MV-4-11 (cell line): ENCODE data around the gene FCAMR.

Experiments used
- DNase-seq: peaks from one replicate; lab custom pipeline; 2025; lab: John Stamatoyannopoulos, UW

The FCAMR gene

DNA sequence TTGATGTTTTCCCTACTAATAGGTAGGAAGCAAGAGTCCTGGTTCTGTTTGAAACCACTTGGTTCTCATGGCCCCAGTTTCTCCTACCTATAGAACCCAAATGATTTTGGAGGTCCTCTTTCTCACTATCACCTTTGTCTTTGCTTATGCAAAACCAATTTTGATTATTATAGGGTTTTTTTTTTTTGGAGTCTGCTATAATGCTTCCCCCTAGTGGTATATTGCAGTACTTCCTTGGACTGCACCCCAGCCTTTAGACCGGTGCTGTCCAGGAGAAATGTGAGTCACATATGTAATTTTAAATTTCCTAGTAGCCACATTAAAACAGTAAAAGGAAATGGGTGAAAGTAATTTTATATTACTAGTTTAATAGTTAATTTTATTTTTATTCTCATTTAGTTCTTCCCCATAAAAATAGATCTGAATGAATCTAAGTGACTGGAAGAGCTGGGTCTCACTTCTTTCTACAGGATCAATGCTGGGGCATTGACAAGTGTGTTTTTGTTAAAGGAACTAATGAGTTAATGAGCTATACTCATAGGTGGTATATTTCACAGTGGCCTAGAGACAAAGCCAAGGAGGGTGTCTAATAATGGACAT lies 59.1 kb downstream of the FCAMR start:
- DNase-seq, result peak; percentile 32

- no peak for DNase-seq
These were observed 60.4 kb downstream of the FCAMR start for GRCh38 chr1:206909883-206910318.

- DNase-seq, result no peak
These were observed 60.9 kb downstream of the FCAMR start for GRCh38 chr1:206909161-206909882.

DNA sequence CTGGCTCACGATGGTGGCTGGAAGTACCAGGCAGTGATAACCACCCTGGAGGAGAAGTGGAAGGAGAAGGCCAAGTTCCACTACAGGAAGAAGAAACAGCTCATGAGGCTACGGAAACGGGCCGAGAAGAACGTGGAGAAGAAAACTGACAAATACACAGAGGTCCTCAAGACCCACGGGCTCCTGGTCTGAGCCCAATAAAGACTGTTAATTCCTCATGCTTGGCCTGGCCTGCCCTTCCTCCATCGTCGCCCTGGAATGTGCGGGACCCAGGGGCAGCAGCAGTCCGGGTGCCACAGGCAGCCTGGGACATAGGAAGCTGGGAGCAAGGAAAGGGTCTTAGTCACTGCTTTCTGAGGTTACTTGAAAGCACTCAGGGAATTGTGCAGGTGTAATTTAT lies 62.2 kb downstream of the FCAMR start:
- DNase-seq, result no peak
